IPS-18c (cell line): ENCODE data around the gene EPC1.

Experiments
- H3K4me3 ChIP-seq: 2 replicates; pipeline ENCODE4 v1.7.0; 2013; ENCODE audit warnings: low read depth, mild to moderate bottlenecking, low read length, moderate library complexity; ENCODE audit not compliant: insufficient read depth
- H3K9me3 ChIP-seq: one replicate; pipeline ENCODE4 v1.6.1; 2013; ENCODE audit warnings: mild to moderate bottlenecking, low read length, moderate library complexity; ENCODE audit not compliant: control insufficient read depth, insufficient read depth

The EPC1 gene

DNA sequence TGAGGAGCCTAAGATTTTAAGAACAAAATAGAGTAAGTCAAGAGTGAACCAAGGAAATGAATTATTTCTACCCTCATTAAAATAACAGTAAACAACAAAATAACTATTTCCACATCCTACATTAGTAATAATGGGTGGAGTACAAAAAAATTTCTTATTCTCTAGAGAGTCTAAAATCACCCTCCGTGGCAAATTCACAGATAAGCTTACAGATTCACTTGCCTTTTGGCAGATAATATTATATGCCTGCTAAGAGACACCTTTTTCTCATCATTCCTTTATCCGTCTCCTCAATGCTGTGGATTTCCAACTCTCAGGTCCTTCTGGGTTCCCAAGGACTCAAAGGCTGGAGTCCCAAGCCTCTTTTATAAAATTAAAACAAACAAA lies 2.2 kb upstream of the EPC1 start:
- Histone ChIP-seq H3K9me3 (no peaks in the 10 kb centered on the region), H3K4me3 (no peak overlapping the region)

- Histone ChIP-seq H3K4me3 (peak overlapping the region; percentile 21; the same call in 1 of the 2 replicates), H3K9me3 (no peaks in the 10 kb centered on the region)
Observed at GRCh38 chr10:32348297-32349198, 1.6 kb upstream of the EPC1 start.

- Histone ChIP-seq H3K9me3 (no peaks in the 10 kb centered on the region), H3K4me3 (peak overlapping the region; percentile 71; the same call in 1 of the 2 replicates)
Observed at GRCh38 chr10:32347363-32348022, 535 bp upstream of the EPC1 start.

DNA sequence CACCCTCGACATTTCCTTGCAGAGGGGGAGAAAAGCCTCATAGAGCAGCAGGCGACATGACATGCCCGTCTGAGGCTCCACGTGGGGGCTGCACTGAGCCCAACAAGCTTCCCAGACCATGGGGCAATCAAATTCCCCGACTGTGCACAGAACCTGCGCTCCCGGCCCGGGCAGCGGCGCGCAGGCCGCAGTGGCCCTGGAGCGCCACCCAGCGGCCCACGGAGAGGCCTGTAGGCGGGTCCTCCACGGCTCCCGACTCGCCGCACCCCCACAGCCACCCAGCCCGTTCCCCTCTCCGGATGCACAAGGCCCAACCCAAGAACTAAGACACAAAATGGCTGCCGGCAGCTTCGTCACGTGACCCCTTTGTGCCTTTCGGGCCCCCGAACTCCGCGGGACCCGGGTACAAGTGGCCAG lies 816 bp downstream of the EPC1 start:
- Histone ChIP-seq H3K9me3 (no peaks in the 10 kb centered on the region), H3K4me3 (peak overlapping the region; percentile 71)

- Histone ChIP-seq H3K9me3 (no peaks in the 10 kb centered on the region), H3K4me3 (no peak overlapping the region)
Observed at GRCh38 chr10:32341596-32341995, 5.4 kb downstream of the EPC1 start.

DNA sequence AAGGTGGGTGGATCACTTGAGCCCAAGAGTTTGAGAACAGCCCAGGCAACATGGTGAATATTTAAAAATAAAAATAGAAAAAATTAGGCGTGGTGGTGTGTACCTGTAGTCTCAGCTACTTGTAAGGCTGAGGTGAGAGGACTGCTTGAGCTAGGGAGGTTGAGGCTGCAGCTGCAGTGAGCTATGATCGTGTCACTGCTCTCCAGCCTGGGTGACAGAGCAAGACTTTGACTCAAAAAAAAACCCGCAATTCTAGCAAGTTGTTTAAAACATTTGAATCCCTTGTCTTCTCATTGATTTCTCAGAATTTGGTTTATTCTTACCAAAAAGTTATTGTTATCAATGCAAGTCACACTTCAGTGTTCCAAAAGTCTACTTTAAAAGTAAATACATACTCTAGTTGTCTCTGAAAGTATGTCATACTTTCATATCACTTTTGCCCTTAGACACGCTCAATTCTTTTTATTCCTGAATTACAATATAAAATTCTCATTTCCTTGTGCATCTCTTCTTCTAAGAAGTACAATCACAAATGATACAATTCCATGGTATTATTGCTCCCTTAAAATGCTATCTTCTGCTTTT lies 6.3 kb downstream of the EPC1 start:
- Histone ChIP-seq H3K9me3 (no peaks in the 10 kb centered on the region), H3K4me3 (no peak overlapping the region)

GRCh38 chr10:32338262-32338661 lies 8.7 kb downstream of the EPC1 start:
- Histone ChIP-seq H3K4me3 (no peak overlapping the region), H3K9me3 (no peaks in the 10 kb centered on the region)

DNA sequence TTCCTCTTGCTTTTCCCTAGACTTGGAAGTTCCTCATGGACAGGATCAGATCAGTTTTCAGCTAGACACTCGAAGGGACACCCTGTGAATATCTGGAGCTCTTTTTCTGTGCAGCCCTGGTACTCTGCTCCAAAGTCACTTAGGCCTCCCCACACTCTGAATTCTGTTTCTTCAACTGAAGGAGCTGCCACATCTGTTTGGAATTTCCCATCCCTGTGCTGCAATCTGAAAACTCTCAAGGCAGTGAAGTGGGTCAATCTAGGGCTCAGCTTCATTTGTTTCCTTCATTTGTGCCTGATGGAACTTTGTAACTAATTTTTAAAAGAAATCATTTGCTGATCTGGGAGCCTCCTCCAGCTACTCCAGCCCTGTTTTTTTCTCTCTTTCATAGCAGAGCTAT lies 9.6 kb downstream of the EPC1 start:
- Histone ChIP-seq H3K4me3 (no peak overlapping the region), H3K9me3 (no peaks in the 10 kb centered on the region)

GRCh38 chr10:32333849-32334248 lies 13.1 kb downstream of the EPC1 start:
- no peaks in the 10 kb centered on the region for H3K9me3 ChIP-seq
- H3K4me3 ChIP-seq, result no peak overlapping the region

- H3K9me3 ChIP-seq, result no peaks in the 10 kb centered on the region
- H3K4me3 ChIP-seq, result no peak overlapping the region
Observed at GRCh38 chr10:32332299-32332750, 14.6 kb downstream of the EPC1 start.

GRCh38 chr10:32331606-32332005 lies 15.4 kb downstream of the EPC1 start:
- Histone ChIP-seq H3K4me3 (no peak overlapping the region), H3K9me3 (no peaks in the 10 kb centered on the region)

GRCh38 chr10:32330214-32330613 lies 16.7 kb downstream of the EPC1 start:
- Histone ChIP-seq H3K4me3 (no peak overlapping the region), H3K9me3 (no peaks in the 10 kb centered on the region)

- Histone ChIP-seq H3K9me3 (no peaks in the 10 kb centered on the region), H3K4me3 (no peak overlapping the region)
Observed at GRCh38 chr10:32329061-32329460, 17.9 kb downstream of the EPC1 start.

DNA sequence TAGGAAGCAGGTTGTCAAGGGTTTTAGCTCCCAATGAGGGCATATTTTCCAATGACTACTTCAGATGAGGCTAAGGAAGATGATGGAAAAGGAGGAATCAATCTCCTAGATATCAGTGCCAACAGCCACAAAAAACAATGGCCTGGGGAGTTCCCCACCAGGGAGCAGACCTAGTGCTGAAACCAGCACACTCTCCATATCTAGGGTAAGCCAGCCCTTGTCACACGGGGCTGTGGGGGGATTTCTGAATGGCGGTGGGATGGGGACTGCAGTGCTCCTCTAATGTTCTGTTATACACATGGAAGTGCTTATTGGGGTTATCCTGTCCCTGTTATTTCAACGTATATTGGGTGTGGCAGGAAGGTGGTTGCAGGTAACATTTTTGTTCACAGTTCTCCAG lies 18.5 kb downstream of the EPC1 start:
- H3K4me3 ChIP-seq, result no peak overlapping the region
- H3K9me3 ChIP-seq, result no peaks in the 10 kb centered on the region

DNA sequence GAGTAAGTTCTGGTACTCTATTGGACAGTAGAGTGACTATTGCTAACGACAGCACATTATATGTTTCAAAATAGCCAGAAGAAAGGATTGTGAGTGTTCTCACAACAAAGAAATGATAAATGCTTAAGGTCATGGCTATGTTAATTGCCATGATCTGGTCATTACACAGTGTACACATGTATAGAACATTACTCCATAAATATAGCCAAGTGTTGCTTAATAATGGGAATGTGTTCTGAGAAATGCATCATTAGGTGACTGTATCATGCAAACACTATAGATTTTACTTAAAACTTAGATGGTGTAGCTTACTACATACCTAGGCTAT lies 19.6 kb downstream of the EPC1 start:
- Histone ChIP-seq H3K4me3 (no peak overlapping the region), H3K9me3 (no peaks in the 10 kb centered on the region)

GRCh38 chr10:32326680-32327363 lies 20.1 kb downstream of the EPC1 start:
- Histone ChIP-seq H3K4me3 (no peak overlapping the region), H3K9me3 (no peaks in the 10 kb centered on the region)

DNA sequence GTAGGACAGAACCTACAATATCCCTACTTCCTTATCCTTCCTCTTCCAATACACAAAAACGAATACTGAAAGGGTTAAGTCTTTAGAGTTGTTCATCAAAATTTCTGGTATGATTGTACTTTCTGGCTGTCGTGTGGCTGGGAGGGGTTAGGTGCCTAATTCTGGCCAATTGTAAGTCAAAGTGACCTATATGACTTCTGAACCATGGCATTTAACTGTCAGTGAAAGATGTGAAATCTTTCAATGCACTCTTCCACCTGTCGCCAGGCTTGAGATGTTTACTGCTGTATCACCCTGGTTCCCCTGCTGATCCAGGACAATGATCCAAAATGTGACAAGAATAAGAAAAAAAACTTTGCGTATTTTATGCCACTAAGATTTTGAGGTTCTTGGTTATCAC lies 20.8 kb downstream of the EPC1 start:
- Histone ChIP-seq H3K4me3 (no peak overlapping the region), H3K9me3 (no peaks in the 10 kb centered on the region)

GRCh38 chr10:32323051-32323450 lies 23.9 kb downstream of the EPC1 start:
- no peaks in the 10 kb centered on the region for H3K9me3 ChIP-seq
- no peak overlapping the region for H3K4me3 ChIP-seq
